Activated effector memory CD4-positive, alpha-beta T cell treated with anti-CD3 and anti-CD28 coated beads, Interleukin-2, amount 50 U/mL, for 16 hours (primary cell): ENCODE results near the gene DPH1.

ENCODE experiments used
- DNase-seq: peaks from one replicate; pipeline ENCODE4 v3.0.0-alpha.2; 2020

The DPH1 gene

DNA sequence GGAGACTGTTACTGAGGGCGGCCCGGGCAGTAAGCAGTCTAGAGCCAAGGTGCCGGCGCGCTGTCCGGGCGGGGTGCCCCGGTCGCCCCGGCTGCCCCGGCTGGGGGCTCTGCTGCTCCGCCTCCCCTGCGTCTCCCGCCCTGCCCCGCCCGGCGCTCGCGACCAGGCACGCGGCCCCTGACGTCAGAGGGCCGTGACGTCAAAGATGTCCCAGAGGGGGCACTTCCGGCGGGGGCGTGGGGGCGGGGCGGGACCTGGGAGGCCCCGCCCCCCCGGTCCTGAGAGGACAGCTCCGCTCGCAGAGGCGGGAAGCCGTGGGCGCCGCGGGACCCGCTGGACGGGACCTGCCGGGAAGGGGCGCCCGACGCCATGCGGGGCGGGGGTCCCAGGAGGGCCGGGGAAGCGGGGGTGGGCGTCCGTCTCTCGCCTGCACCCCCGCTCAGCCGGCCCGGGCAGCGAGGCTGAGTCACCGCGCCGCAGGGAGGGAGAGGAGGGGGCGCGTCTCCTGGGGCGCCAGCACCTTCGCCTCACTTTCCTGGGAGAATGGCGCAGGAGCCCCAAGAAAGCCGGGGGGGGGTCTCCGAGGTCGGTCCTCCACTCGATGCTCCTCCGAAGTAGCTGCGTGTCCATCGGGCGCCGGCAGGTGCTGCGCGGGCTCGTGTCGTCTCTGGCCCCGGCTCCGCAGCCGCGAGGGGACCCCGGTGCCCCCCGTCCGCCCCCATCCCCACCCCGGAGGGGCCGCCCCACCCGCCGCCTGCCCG lies 20.5 kb downstream of the DPH1 start:
- DNase-seq = peak; percentile 90

DNA sequence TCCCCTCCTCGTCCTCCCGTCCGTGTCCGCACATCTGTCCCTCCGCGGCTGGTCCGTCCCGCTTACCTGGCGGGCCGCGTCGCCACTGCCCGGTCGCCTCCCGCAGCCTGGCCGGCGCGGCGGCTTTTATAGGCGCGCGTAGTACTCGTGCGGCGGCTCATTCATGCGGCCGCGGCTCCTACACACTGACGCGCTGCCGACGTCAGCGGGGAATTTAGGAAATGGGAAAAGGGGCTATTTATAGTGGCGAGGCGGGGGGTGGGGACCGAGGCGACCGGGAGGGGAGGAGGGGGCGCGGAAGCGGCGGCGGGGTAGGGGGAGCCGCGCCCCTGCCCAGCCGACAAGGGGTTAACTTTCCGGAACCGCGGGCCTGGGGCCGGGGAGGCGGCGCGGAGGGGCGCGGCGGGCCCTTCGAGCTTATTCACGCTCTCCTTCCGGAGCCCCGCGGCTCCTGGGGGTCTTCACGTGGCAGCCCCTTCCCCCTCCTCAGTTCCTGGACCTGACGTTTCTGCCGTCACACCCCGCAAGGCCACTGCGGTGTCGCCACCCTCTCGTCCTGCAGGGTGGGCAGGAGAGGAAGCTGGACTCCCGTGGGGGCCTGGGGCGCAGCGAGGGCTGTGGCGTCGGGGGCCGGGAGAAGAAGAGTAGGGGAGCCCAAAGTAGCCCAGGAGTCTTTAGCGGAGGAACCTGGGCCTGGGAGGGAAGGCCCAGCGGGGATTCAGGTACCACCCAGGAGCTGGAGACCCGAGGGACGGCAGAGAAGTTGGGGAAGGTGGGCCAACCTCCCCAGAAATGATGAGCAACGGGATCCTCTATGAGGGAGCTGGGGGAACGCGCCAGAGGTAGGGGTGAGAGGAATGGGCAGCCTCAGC lies 21.3 kb downstream of the DPH1 start:
- peak; percentile 71 for DNase-seq

DNA sequence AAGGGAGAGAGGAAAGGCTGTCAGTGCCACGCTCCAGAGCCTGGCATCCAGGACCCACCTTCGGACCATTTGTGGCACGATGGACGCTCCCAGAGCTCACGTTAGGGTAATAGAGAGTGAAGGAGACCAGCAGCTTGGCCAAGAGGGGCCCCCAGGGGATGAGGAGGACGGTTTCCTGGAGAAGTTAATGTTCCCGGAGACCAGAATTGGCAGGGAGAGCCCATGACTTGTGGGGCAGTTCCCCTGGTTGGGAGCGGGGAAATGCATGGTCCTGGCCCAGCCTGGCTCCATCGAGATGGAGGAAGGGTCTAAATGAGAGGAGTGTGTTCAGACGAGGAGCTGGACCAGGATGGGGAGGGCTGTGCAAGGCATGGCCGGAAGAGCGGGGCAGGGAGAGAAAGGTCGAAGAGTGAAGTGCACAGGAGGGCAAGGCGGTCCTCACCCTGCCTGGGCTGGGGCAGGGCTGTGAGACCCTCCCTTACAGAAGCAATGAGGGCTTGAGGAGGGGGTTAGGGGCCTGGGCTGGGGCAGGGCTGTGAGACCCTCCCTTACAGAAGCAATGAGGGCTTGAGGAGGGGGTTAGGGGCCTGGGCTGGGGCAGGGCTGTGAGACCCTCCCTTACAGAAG lies 22.1 kb downstream of the DPH1 start:
- DNase-seq = no peak

DNA sequence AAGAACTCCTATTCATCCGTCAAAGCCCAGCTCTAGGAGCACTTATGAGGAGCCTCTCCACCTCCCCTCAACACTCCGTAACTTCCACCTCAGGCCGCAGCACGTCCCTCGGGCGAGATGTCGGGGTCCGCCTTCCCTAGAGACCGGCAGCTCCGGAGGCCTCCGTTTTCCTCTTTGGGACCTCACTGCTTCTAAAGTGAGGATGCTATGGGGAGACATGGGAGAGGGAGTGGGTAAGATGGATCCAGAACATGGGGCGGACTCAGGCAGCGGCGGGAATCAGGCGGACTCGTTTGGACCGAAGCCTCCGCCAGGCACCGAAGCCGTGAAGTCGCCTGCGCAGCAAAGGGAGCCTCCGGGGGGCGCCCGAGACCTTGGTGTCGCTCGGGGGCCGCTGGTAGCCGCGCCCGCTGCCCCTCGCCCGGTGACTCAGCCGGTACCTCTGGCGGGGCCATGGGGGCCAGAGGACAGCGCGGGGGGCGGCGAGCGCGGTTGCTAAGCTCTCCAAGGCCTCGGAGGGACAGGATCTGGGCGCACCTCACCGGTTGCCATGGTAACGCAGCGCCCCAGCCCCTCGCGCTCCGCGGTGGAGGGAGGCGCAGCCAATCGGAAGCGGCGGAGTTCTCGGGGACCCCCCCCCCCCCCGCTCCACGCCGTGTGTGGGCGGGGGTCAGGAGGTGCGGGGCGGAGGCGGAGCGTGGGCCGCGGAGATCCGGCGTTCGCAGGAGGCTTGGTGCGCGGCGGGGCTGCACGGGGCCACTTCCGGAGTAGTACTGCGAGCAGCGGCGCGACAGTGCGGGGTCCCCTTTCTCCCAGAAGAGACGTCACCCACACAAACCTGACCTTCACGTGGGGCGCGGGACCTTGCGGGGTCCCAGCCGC lies 23.7 kb downstream of the DPH1 start:
- DNase-seq = peak; percentile 92

DNA sequence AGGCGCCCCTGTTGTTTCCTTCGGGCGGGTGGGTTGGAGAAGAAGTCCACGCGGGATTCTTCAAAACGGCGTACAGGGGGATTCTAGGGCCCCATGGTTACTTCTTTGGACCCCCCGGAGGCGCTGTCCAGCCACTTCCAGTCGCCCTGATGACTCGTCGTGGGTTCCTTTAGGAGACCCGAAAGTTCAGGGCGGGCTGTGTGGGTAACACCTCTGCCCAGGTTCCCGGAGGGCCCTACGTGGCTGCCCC lies 24.2 kb downstream of the DPH1 start:
- no peak for DNase-seq

DNA sequence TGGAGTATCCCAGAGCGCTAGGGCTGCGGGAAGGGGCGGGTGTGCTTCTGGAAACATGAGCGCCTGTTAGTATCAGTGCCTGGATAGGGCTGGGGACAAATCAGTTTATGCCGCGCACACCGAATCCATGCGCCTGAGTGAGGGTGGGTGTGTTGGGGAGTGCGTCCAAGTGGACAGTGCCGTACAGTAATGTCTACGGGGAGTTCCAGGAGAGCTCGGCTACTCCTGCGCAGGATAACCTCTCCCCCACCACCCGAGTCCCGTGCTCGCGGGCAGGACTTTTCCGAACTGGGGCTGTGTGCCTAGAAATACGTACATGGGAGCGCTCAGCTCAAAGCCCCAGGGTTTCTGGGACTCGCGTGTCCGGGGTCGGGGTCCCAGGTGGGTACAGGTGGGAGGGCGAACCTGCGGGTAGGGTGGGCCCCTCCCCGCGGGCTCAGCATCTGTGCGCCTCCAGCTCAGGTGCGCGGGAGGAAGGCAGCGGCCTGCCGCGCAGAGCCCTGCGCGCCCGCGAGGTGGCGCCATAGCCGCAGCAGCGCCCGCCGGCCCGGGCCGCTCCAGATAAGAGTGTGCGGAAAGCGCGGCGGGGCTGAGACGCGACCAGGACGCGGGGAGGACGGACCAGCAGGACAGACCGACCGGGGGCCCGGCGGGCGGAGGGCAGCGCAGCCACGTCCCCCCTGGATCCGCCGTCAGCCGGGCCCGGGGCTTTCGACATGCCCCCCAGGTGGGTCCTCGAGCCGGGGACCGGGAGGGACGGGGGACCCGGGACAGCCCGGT lies 24.7 kb downstream of the DPH1 start, which contains the start of gene HIC1:
TSS of gene HIC1 (plus strand) at position 592 of the 780 bp plus-strand sequence. CDS start 1,588 bp downstream, outside the sequence.
- peak; percentile 92 for DNase-seq

DNA sequence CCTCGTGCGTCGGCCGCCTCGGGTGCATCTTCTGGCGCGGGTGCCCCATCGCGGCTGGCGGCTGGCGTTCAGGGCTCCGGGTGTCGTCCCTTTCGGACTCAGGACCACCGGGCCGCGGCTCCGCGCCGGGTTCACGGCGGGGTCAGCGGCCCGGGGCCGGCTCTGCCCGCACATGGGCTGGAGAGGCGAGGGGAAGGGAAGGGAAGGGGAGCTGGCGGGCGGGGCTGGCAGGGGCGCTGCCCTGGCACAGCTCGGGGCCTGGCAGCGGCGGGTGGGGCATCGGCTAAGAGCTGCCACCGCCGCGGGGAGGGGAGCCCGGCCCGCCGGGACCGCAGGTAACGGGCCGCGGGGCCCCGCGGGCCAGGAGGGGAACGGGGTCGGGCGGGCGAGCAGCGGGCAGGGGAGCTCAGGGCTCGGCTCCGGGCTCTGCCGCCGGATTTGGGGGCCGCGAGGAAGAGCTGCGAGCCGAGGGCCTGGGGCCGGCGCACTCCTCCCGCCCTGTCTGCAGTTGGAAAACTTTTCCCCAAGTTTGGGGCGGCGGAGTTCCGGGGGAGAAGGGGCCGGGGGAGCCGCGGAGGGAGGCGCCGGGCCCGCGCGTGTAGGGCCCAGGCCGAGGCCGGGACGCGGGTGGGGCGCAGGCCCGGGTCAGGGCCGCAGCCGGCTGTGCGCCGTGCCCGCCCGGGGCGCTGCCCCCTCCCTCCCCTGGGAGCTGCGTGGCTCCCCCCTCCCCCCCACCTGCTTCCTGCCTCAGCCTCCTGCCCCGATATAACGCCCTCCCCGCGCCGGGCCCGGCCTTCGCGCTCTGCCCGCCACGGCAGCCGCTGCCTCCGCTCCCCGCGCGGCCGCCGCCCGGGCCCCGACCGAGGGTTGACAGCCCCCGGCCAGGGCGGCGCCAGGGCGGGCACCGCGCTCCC lies 25.6 kb downstream of the DPH1 start:
- peak; percentile 75 for DNase-seq

DNA sequence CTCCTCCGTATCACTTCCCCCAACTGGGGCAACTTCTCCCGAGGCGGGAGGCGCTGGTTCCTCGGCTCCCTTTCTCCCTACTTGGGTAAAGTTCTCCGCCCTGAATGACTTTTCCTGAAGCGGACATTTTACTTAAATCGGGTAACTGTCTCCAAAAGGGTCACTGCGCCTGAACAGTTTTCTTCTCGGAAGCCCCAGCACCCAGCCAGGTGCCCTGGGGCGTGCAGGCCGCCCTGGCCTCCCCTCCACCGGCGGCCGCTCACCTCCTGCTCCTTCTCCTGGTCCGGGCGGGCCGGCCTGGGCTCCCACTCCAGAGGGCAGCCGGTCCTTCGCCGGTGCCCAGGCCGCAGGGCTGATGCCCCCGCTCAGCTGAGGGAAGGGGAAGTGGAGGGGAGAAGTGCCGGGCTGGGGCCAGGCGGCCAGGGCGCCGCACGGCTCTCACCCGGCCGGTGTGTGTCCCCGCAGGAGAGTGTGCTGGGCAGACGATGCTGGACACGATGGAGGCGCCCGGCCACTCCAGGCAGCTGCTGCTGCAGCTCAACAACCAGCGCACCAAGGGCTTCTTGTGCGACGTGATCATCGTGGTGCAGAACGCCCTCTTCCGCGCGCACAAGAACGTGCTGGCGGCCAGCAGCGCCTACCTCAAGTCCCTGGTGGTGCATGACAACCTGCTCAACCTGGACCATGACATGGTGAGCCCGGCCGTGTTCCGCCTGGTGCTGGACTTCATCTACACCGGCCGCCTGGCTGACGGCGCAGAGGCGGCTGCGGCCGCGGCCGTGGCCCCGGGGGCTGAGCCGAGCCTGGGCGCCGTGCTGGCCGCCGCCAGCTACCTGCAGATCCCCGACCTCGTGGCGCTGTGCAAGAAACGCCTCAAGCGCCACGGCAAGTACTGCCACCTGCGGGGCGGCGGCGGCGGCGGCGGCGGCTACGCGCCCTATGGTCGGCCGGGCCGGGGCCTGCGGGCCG lies 26.5 kb downstream of the DPH1 start:
- DNase-seq = peak; percentile 82

DNA sequence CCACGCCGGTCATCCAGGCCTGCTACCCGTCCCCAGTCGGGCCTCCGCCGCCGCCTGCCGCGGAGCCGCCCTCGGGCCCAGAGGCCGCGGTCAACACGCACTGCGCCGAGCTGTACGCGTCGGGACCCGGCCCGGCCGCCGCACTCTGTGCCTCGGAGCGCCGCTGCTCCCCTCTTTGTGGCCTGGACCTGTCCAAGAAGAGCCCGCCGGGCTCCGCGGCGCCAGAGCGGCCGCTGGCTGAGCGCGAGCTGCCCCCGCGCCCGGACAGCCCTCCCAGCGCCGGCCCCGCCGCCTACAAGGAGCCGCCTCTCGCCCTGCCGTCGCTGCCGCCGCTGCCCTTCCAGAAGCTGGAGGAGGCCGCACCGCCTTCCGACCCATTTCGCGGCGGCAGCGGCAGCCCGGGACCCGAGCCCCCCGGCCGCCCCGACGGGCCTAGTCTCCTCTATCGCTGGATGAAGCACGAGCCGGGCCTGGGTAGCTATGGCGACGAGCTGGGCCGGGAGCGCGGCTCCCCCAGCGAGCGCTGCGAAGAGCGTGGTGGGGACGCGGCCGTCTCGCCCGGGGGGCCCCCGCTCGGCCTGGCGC lies 27.3 kb downstream of the DPH1 start:
- no peak for DNase-seq

DNA sequence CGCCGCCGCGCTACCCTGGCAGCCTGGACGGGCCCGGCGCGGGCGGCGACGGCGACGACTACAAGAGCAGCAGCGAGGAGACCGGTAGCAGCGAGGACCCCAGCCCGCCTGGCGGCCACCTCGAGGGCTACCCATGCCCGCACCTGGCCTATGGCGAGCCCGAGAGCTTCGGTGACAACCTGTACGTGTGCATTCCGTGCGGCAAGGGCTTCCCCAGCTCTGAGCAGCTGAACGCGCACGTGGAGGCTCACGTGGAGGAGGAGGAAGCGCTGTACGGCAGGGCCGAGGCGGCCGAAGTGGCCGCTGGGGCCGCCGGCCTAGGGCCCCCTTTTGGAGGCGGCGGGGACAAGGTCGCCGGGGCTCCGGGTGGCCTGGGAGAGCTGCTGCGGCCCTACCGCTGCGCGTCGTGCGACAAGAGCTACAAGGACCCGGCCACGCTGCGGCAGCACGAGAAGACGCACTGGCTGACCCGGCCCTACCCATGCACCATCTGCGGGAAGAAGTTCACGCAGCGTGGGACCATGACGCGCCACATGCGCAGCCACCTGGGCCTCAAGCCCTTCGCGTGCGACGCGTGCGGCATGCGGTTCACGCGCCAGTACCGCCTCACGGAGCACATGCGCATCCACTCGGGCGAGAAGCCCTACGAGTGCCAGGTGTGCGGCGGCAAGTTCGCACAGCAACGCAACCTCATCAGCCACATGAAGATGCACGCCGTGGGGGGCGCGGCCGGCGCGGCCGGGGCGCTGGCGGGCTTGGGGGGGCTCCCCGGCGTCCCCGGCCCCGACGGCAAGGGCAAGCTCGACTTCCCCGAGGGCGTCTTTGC lies 28.0 kb downstream of the DPH1 start:
- DNase-seq = no peak

DNA sequence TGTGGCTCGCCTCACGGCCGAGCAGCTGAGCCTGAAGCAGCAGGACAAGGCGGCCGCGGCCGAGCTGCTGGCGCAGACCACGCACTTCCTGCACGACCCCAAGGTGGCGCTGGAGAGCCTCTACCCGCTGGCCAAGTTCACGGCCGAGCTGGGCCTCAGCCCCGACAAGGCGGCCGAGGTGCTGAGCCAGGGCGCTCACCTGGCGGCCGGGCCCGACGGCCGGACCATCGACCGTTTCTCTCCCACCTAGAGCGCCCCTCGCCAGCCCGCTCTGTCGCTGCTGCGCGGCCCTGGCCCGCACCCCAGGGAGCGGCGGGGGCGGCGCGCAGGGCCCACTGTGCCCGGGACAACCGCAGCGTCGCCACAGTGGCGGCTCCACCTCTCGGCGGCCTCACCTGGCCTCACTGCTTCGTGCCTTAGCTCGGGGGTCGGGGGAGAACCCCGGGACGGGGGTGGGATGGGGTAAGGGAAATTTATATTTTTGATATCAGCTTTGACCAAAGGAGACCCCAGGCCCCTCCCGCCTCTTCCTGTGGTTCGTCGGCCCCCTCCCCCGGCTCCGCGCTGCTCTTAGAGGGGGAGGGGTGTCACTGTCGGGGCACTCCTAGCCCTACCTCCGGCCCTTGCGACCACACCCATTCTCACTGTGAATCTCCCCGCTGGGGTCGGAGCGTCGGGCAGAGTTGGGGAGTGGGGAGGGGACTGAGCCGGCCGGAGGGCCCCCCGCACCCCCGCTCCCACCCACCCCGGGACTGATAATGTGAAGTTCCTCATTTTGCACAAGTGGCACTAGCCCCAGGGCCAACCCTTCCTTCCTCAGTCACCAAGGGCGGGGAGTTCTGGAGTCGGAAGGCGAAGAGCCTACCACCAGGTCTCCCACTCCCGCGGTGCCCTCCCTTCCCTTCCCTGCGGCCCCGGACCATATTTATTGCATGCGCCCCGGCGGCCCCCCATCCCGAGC lies 28.9 kb downstream of the DPH1 start:
- peak; percentile 86 for DNase-seq

DNA sequence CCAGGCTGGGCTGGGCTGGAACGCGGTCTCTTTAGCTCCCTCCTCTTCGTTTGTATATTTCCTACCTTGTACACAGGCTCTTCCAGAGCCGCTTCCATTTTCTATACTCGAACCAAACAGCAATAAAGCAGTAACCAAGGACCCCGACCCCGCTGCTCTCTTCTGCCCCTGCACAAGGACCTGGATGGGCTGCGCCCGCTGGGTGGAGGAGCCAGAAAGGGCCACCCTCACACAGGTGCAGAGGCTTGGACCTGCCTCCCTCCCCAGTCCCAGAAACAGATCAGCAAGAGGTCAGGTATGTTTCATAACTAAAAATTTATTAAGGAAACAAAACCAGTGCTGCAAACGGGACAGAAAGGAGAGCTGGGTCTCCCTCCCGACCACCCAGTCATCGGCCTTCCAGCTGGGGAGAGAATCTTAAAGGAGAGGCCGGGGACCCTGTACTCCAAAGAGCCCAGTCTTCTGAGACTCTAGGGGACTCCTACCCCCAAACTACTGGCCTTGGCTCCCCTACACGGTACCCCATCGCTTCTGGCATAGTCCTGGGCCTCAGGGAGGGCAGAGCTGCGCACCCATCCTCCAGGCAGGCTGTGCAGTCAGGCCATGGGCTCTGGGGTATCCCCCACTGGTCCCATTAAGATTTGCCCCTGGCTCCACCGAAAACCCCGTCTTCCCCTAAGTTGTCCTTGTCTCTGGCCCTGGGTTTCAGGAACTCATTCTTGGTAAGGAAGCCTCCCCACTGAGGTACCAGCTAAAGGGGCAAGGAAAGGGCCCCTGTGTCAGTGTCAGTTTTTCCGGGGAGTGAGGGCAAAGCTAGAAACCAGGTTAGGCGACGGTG lies 29.8 kb downstream of the DPH1 start:
- DNase-seq = no peak

DNA sequence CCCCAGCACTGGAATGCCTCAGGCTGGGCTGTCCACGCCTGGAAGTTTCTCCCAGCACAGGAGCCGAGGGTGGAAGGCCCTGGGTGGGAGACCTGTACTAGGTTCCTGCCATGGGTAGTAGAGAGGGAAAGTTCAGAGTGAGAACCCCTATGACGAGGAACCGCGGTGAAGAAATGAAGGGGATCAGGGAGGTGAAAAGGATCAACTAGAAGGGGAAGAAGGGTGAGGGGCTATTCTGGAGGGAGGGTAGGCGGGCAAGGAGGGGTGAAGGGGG lies 30.4 kb downstream of the DPH1 start:
- no peak for DNase-seq

DNA sequence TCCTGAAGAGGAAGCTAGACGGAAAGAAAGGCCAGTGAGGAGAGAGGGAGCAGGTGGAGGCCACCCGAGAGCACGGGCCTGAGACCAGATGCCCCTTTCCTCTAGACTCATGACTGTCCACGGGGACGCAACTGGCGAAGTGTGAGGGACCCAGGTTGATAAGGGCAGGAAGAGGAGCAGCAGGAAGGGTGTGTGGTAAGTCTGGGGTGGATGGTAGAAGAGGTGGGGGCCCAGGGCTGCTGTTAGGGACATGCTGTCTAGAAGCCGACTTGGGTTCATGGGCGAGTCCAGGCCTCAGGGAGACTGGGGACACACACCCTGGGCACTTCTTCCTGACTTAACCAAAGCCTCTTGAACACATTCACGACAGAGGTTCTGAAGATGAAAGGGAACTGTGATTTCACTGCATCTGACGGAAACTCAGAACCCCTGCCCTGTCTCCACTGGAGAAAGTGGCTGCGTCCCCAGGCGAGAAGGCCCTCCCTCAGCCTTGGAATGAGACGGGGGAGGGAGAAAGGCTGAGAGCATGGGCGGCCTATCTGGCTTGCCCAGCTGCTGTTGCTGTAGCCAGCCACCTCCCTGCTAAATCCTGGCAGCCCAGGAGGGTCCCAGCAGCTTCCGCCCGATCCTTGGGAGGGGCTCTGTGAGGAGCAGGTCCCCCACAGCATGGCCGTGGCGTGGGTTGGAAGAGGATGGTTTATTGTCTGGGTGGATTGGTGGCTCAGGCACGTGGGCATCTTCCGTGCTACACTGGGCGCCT lies 30.9 kb downstream of the DPH1 start:
- DNase-seq = no peak

DNA sequence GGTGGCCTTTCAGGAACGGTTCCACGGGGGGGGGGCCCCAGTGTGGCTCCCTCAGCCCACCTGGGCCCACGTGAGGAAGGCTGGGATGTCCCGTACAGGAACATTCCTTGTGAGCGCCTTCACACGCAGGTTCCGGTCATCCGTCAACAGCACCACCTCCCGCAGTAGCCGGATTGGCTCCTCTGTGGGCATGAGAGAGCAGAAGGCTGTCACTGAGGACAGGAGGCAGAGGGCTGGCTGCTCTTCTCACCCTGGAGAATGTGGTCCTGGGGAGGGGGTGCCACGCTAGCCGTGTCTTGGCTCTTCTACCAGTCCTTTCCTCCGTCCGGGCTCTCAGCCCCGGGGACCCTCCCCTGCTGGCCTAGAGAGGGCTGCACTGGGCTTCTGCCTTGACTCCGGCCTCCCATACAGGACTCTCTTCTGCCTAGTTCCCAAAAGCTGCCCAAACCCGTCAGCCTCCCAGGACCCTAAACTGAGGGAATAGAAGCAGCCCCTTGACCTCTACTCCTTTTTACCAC lies 31.5 kb downstream of the DPH1 start:
- DNase-seq = no peak
